ENCODE data around the gene DLG2. TPM values are rescaled to one million over a fixed set of nuclear protein-coding genes. Genes with fewer than 3 reads are reported as not detected.

Gene DLG2
- total and polyA plus RNA-seq, 9 of the 15 experiments (the other 6 are each of a cell fraction or from before 2014, with no cell fraction given) = 0.52 to 1.6 (median 0.95) TPM

- TF ChIP-seq ATF2 (CRISPR knock-in tag; IDR thresholded peaks at IDR 0.05) (no peak), PTTG1 (tag; IDR thresholded peaks at IDR 0.05; ENCODE audit: low read depth) (no peak), L3MBTL2 (IDR thresholded peaks at IDR 0.05) (no peak), HSF4 (CRISPR knock-in tag; IDR thresholded peaks at IDR 0.05; ENCODE audit: borderline replicate concordance) (no peak), ZNF407 (IDR thresholded peaks at IDR 0.05; ENCODE audit: low read depth) (no peak), ZNF133 (CRISPR knock-in tag; IDR thresholded peaks at IDR 0.05) (no peak), NBN (IDR thresholded peaks at IDR 0.05; ENCODE audit: low read depth) (no peak), DIDO1 (tag; IDR thresholded peaks at IDR 0.05; ENCODE audit: low read depth) (no peak), ZNF77 (CRISPR knock-in tag; IDR thresholded peaks at IDR 0.05) (no peak)
Measured at GRCh38 chr11:83702796-83703195, 1924.3 kb downstream of the DLG2 start (continued).

Measured in K562 (cell line).